ENCODE data around the gene MIDN. TPM values are rescaled to one million over a fixed set of nuclear protein-coding genes. Genes with fewer than 3 reads are reported as not detected.

MIDN gene
- polyA plus RNA-seq, 2 of the 4 experiments (the other 2 are of a cell fraction): 9.1 to 31.4 TPM

DNA sequence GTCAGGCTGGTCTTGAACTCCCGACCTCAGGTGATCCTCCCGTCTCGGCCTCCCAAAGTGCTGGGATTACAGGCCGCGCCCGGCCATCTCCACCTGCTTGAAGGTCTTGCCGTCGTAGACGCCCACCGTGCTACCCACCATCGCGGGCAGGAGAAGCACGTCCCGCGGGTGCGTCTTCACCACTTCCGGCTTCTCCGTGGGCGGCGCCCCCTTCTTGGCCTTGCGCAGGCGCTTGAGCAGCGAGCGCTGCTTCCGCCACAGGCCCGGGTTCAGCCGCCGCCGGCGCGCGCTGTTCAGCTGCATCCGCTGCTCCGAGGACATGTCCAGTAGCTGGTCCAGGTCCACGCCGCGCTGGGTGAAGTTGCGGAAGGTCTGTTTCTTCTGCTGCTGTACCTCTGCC, 58.9 kb downstream of the MIDN start:
- H3K4me2 ChIP-seq: no peak overlapping the region
- no peak for FAIRE-seq

DNA sequence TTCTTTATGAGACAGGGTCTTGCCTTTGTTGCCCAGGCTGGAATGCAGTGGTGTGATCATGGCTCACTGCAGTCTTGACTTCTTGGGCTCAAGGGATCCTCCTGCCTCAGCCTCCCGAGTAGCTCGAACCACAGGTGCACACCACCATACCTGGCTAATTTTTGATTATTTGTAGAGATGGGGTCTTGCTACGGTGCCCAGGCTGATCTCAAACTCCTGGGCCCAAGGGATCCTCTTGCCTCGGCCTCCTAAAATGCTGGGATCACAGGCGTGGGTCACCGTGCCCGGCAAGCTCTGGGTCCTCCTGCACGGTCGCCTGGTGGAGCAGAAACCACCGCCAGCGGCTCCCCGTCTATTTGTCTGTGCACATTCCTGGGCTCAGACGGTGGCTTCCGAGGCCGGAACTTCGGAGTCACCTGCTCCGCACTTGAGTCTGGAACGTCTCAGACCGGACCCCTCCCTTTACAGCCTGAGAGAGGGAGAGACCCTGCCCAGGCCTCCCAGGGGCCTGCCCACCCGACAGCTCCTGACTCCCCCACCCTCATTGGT, 59.4 kb downstream of the MIDN start:
- FAIRE-seq: no peak

More for the DNA sequence above, 58.9 kb downstream of the MIDN start:
- POLR2A ChIA-PET: interaction anchor here (0.7 kb wide), 1 partner anchor 39 kb away, joined by 5 read pairs; no protein-coding TSS in a partner anchor
- CTCF ChIA-PET: no interaction called here
- no peak for ATAC-seq
- H3K9me3 ChIP-seq: no peaks in the 10 kb centered on the region
- peaks cover 2% of the 10 kb centered on the region; the same call in 2 of the 3 replicates for H3K4me1 ChIP-seq
- no peak for DNase-seq (ENCODE audit: low read depth in 1 of 2, low spot score in 1 of 2)
- TF ChIP-seq BHLHE40 (IDR thresholded peaks at IDR 0.05; ENCODE audit: low read depth, low read length) (no peak), RFX5 (IDR thresholded peaks at IDR 0.05) (no peak), ZNF302 (CRISPR knock-in tag; IDR thresholded peaks at IDR 0.05) (no peak), BCL3 (IDR thresholded peaks at IDR 0.05) (no peak), HES2 (IDR thresholded peaks at IDR 0.05) (no peak), EP300 (IDR thresholded peaks at IDR 0.05) (no peak), NPAS2 (CRISPR knock-in tag; IDR thresholded peaks at IDR 0.05; ENCODE audit: borderline replicate concordance) (no peak), KDM5A (IDR thresholded peaks at IDR 0.05) (no peak), CEBPB (IDR thresholded peaks at IDR 0.05) (no peak), ZSCAN20 (CRISPR knock-in tag; IDR thresholded peaks at IDR 0.05) (no peak), HMGXB4 (CRISPR knock-in tag; IDR thresholded peaks at IDR 0.05; ENCODE audit: borderline replicate concordance) (no peak), ESRRA (IDR thresholded peaks at IDR 0.05; ENCODE audit: borderline replicate concordance, low read length) (no peak), JUNB (IDR thresholded peaks at IDR 0.05) (no peak), RARB (CRISPR knock-in tag; IDR thresholded peaks at IDR 0.05) (no peak), FOXS1 (CRISPR knock-in tag; IDR thresholded peaks at IDR 0.05) (no peak), MYC (IDR thresholded peaks at IDR 0.05; ENCODE audit: borderline replicate concordance, low read length) (no peak), HEYL (CRISPR knock-in tag; IDR thresholded peaks at IDR 0.05) (no peak)
- TF ChIP-seq, protein P1, sequence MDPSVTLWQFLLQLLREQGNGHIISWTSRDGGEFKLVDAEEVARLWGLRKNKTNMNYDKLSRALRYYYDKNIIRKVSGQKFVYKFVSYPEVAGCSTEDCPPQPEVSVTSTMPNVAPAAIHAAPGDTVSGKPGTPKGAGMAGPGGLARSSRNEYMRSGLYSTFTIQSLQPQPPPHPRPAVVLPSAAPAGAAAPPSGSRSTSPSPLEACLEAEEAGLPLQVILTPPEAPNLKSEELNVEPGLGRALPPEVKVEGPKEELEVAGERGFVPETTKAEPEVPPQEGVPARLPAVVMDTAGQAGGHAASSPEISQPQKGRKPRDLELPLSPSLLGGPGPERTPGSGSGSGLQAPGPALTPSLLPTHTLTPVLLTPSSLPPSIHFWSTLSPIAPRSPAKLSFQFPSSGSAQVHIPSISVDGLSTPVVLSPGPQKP (IDR thresholded peaks at IDR 0.05; ENCODE audit: low read depth, low read length): no peak
- TF ChIP-seq, protein P2, sequence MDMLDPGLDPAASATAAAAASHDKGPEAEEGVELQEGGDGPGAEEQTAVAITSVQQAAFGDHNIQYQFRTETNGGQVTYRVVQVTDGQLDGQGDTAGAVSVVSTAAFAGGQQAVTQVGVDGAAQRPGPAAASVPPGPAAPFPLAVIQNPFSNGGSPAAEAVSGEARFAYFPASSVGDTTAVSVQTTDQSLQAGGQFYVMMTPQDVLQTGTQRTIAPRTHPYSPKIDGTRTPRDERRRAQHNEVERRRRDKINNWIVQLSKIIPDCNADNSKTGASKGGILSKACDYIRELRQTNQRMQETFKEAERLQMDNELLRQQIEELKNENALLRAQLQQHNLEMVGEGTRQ (IDR thresholded peaks at IDR 0.05): no peak
- no peak overlapping the region for H3K27ac ChIP-seq
- H3K4me3 ChIP-seq: no peak overlapping the region
- 95% methylated on average over 22 of the region's 38 CpGs for WGBS (ENCODE audit: missing lambda C conversion rate)

More for the DNA sequence above, 59.4 kb downstream of the MIDN start:
- Histone ChIP-seq H3K4me3 (no peak overlapping the region), H3K4me2 (no peak overlapping the region), H3K4me1 (peaks cover 7% of the 10 kb centered on the region), H3K9me3 (no peaks in the 10 kb centered on the region), H3K27ac (no peak overlapping the region)
- ATAC-seq (no peak), DNase-seq (ENCODE audit: low read depth in 1 of 2, low spot score in 1 of 2) (no peak)
- TF ChIP-seq ZC3H11A (IDR thresholded peaks at IDR 0.05) (no peak), CBX2 (IDR thresholded peaks at IDR 0.05; ENCODE audit: borderline replicate concordance, low read depth) (no peak), ESRRA (IDR thresholded peaks at IDR 0.05; ENCODE audit: borderline replicate concordance, low read length) (no peak), ZFP36 (IDR thresholded peaks at IDR 0.05; ENCODE audit: borderline replicate concordance, partially characterized antibody) (no peak), NFE2L2 (conservative IDR thresholded peaks at IDR 0.05; ENCODE audit: low read length) (no peak), RNF2 (IDR thresholded peaks at IDR 0.05; ENCODE audit: borderline replicate concordance, low read depth) (no peak), HOXA7 (CRISPR knock-in tag; IDR thresholded peaks at IDR 0.05) (no peak), FOSB (CRISPR knock-in tag; IDR thresholded peaks at IDR 0.05) (no peak), GATA3 (IDR thresholded peaks at IDR 0.05; ENCODE audit: borderline replicate concordance) (no peak), CEBPB (IDR thresholded peaks at IDR 0.05) (no peak), POLR2A (IDR thresholded peaks at IDR 0.05; ENCODE audit: low read length) (no peak), POLR2AphosphoS2 (conservative IDR thresholded peaks at IDR 0.05; ENCODE audit: low read length) (no peak), SREBF2 (IDR thresholded peaks at IDR 0.05) (no peak), FOSL2 (IDR thresholded peaks at IDR 0.05) (no peak), FOSL2 (CRISPR knock-in tag; IDR thresholded peaks at IDR 0.05) (no peak)
- TF ChIP-seq, protein P3, sequence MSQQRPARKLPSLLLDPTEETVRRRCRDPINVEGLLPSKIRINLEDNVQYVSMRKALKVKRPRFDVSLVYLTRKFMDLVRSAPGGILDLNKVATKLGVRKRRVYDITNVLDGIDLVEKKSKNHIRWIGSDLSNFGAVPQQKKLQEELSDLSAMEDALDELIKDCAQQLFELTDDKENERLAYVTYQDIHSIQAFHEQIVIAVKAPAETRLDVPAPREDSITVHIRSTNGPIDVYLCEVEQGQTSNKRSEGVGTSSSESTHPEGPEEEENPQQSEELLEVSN (IDR thresholded peaks at IDR 0.05; ENCODE audit: borderline replicate concordance, low read depth): no peak
- TF ChIP-seq, protein P1 (IDR thresholded peaks at IDR 0.05; ENCODE audit: low read depth, low read length): no peak
- CTCF ChIA-PET: no interaction called here
- POLR2A ChIA-PET: no interaction called here
- WGBS (ENCODE audit: missing lambda C conversion rate): 89% methylated on average over 3 of the region's 20 CpGs

All from A549 (cell line).